GM21737 (cell line): ENCODE data around the gene NT5C1B.

Experiments used
- ATAC-seq: cut with Tn5 transposase; IDR thresholded peaks from one replicate; pipeline ENCODE4 v1.9.1; 2021; ENCODE audit warnings: mild to moderate bottlenecking, moderate library complexity; ENCODE audit not compliant: unreplicated experiment

NT5C1B gene

GRCh38 chr2:18518116-18519111, 71.0 kb downstream of the NT5C1B start:
- ATAC-seq = no peak

DNA sequence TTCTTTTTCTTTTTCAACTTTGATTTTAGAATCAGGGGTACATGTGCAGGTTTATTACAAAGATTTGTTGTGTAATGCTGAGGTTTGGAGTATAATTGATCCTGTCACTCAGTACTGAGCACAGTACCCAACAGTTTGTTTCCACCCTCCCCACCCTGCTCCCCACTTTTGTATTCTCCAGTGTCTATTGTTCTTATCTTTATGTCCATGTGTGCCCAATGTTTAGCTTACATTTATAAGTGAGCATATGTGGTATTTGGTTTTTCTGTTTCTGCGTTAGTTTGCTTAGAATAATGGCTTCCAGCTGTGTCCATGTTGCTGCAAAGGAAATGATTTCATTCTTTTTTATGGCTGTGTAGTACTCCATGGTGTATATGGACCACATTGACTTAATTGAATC, 72.0 kb downstream of the NT5C1B start:
- ATAC-seq = no peak

DNA sequence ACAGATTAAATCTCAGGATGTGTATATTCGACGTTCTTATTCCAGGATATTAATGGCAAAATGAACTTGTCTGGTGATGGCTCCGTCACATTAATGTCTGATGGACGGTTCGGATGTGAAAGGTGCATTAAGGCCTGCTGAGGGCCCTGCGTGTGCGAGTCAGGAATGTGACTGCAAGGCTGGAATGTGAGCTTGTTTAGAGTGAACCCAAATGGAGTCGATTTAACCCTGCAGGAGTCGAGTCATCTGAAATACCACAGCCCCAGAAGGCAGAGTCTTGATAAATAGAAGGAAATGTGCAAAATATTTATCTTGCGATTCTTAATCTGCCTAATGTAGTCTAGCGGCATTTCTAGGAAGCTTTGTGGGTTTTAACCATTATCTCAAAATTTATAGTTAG, 73.3 kb downstream of the NT5C1B start:
- ATAC-seq = no peak

DNA sequence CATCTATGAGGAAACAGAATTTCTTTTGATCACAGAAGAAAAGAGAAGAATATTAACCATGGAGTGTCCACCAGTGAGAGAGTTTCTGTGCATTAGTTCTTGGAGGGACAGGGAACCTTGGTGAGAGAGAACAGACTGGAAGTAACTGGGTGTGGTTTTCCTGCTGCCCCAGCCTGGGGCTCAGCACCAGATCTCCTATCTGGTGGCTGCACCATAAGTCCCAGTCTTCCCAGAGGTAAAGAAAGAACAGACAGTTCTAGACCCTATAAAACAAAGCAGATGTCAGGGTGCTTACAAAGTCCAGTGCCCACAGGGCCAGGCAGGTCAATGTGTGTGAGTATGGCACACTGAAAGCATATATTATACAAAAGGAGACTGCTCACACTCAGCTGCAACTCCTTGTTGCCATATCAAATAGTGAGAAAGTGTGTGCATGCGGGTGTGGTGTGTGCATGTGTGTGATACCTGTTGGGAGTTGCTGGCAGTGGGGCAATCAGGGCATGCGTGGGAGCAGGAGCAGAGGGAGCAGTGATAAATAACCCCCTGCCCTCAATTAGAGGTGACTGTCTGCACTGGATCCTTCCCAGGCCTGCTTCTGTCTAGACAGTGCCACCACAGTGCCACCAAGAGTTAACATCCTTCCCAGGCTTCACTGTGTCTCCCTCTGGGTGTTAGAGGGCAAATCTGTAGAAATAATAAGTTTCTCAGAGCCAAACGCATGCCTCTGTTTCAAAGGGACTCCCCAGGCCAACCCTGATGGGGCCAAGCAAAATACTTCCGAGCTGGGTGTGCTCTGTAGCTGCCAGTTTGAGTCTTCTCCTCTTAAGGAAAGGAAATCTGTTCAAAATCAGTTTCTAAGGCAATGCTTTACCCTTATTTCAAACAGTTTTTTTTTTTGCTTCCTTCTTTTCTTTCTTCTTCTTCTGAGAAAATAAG, 74.6 kb downstream of the NT5C1B start:
- no peak for ATAC-seq
